GM21619 (cell line): ENCODE results near the gene DIS3L2.
"Not testable (repeated sequence)": the region's sequence is repeated elsewhere in the genome, so short reads cannot be mapped to it uniquely, and the experiment has no call there.

ENCODE experiments used
- ATAC-seq: cut with Tn5 transposase; IDR thresholded peaks from one replicate; pipeline ENCODE4 v1.9.1; 2021; ENCODE audit not compliant: unreplicated experiment

DIS3L2 gene

GRCh38 chr2:232008907-232009638, 47.6 kb downstream of the DIS3L2 start:
- ATAC-seq, result no peak

GRCh38 chr2:232009639-232010274, 48.2 kb downstream of the DIS3L2 start:
- no peak for ATAC-seq

GRCh38 chr2:232013701-232014353, 52.3 kb downstream of the DIS3L2 start:
- ATAC-seq, result no peak

- no peak for ATAC-seq
Measured at GRCh38 chr2:232014681-232015080, 53.2 kb downstream of the DIS3L2 start.

- ATAC-seq, result no peak
Measured at GRCh38 chr2:232018181-232018580, 56.7 kb downstream of the DIS3L2 start.

GRCh38 chr2:232022718-232023117, 61.2 kb downstream of the DIS3L2 start:
- no peak for ATAC-seq

GRCh38 chr2:232023426-232023825, 61.9 kb downstream of the DIS3L2 start:
- ATAC-seq, result no peak

GRCh38 chr2:232024457-232024856, 62.9 kb downstream of the DIS3L2 start:
- ATAC-seq, result no peak

- ATAC-seq, result peak; percentile 99
Measured at GRCh38 chr2:232026910-232027309, 65.4 kb downstream of the DIS3L2 start.

GRCh38 chr2:232027530-232027929, 66.0 kb downstream of the DIS3L2 start:
- no peak for ATAC-seq

GRCh38 chr2:232028071-232028470, 66.6 kb downstream of the DIS3L2 start:
- no peak for ATAC-seq

- no peak for ATAC-seq
Measured at GRCh38 chr2:232028631-232029030, 67.1 kb downstream of the DIS3L2 start.

GRCh38 chr2:232029346-232029745, 67.8 kb downstream of the DIS3L2 start:
- no peak for ATAC-seq

- ATAC-seq, result no peak
Measured at GRCh38 chr2:232030229-232030628, 68.7 kb downstream of the DIS3L2 start.

GRCh38 chr2:232035292-232035691, 73.8 kb downstream of the DIS3L2 start:
- ATAC-seq, result not testable (repeated sequence)

- ATAC-seq, result not testable (repeated sequence)
Measured at GRCh38 chr2:232036876-232037275, 75.4 kb downstream of the DIS3L2 start.

- no peak for ATAC-seq
Measured at GRCh38 chr2:232038251-232038880, 76.9 kb downstream of the DIS3L2 start.

GRCh38 chr2:232038881-232039485, 77.5 kb downstream of the DIS3L2 start:
- ATAC-seq, result no peak

- ATAC-seq, result no peak
Measured at GRCh38 chr2:232042911-232043574, 81.5 kb downstream of the DIS3L2 start.

- no peak for ATAC-seq
Measured at GRCh38 chr2:232043966-232044365, 82.5 kb downstream of the DIS3L2 start.

- ATAC-seq, result no peak
Measured at GRCh38 chr2:232049350-232049749, 87.8 kb downstream of the DIS3L2 start.
